CD4-positive, alpha-beta T cell (primary cell): ENCODE measurements around the gene RAE1. TPM values are rescaled to one million over a fixed set of nuclear protein-coding genes. Genes with fewer than 3 reads are reported as not detected.

ENCODE experiments used
- ATAC-seq: fragments of 200-7000 bp; cut with Tn5 transposase; one replicate; pipeline ENCODE4 v1.10.0; 2022; ENCODE audit warnings: mild to moderate bottlenecking; ENCODE audit not compliant: poor library complexity
- CTCF ChIA-PET: fragments of 350-600 bp; sonication (Branson Sonifier 250); formaldehyde crosslinking; loops from one replicate; lab custom pipeline; 2021; ENCODE audit warnings: antibody characterized with exemption, inconsistent platforms; lab: Charles Lee
- POLR2A ChIA-PET: fragments of 350-600 bp; sonication (Branson Sonifier 250); formaldehyde crosslinking; loops from one replicate; lab custom pipeline; 2021; ENCODE audit warnings: antibody characterized with exemption, inconsistent platforms; lab: Charles Lee
- DNase-seq, 14 experiments: peaks; one replicate each; pipeline ENCODE4 v3.0.0-alpha.2; 2013 to 2020; ENCODE audit warnings: mixed read lengths in 2 of 14
- H3K27ac ChIP-seq, 2 donors: one replicate each; pipeline versions ENCODE4 v1.5.1 to v1.7.0; 2013; ENCODE audit warnings: low read length in 2 of 2, low read depth in 1 of 2, mild to moderate bottlenecking in 1 of 2
- H3K27me3 ChIP-seq, 2 experiments: 1 replicate in 1 of 2; 2 replicates in 1 of 2; pipeline versions ENCODE4 v1.6.1 to v1.7.0; 2013; ENCODE audit warnings: low read length in 2 of 2, control low read depth in 1 of 2, mild to moderate bottlenecking in 1 of 2, moderate library complexity in 1 of 2; ENCODE audit not compliant: insufficient read depth in 2 of 2, control insufficient read depth in 1 of 2
- H3K36me3 ChIP-seq: one replicate; pipeline ENCODE4 v1.6.1; 2013; ENCODE audit warnings: low read length, control low read depth; ENCODE audit not compliant: insufficient read depth
- H3K4me1 ChIP-seq: one replicate; pipeline ENCODE4 v1.6.1; 2013; ENCODE audit warnings: low read length, control low read depth; ENCODE audit not compliant: insufficient read depth
- H3K4me3 ChIP-seq: one replicate; pipeline ENCODE4 v1.5.1; 2013; ENCODE audit warnings: mild to moderate bottlenecking, low read length, moderate library complexity
- H3K9me3 ChIP-seq, 2 experiments: 1 replicate in 1 of 2; 2 replicates in 1 of 2; pipeline versions ENCODE4 v1.6.1 to v1.7.0; 2013; ENCODE audit warnings: low read length in 2 of 2, mild to moderate bottlenecking in 2 of 2, control low read depth in 1 of 2, moderate library complexity in 1 of 2; ENCODE audit not compliant: control insufficient read depth in 1 of 2, insufficient read depth in 1 of 2
- H3K27ac Mint-ChIP-seq: one replicate; pipeline ENCODE4 v1.8.0; 2020; ENCODE audit warnings: mixed read lengths
- H3K27me3 Mint-ChIP-seq: one replicate; pipeline ENCODE4 v1.8.0; 2021; ENCODE audit warnings: mixed read lengths
- H3K36me3 Mint-ChIP-seq: one replicate; pipeline ENCODE4 v1.8.0; 2021; ENCODE audit warnings: low read depth, mixed read lengths
- H3K4me1 Mint-ChIP-seq: one replicate; pipeline ENCODE4 v1.8.0; 2021; ENCODE audit warnings: low read depth, mixed read lengths
- H3K4me3 Mint-ChIP-seq: one replicate; pipeline ENCODE4 v1.8.0; 2020; ENCODE audit warnings: mild to moderate bottlenecking, mixed read lengths
- H3K9me3 Mint-ChIP-seq: one replicate; pipeline ENCODE4 v1.8.0; 2020; ENCODE audit warnings: mixed read lengths
- intact Hi-C, 2 experiments: fragments of 100-400 bp; cut with DNase I in 1 of 2; cut with micrococcal nuclease in 1 of 2; formaldehyde crosslinking; loops; one replicate each; pipeline versions ENCODE4 v1.15.1 to v1.9.0; 2023 to 2025; cut with DNase I, micrococcal nuclease
- total RNA-seq, 174 experiments: library from RNA in 2 of 174; stranded (reverse) in 2 of 174; gene quantifications; one replicate each; pipeline ENCODE4 v1.2.3 and lab custom pipeline; 2021 to 2026
- TF ChIP-seq, protein P1 (sequence below): fragments of 200-600 bp; IDR thresholded peaks from one replicate; pipeline ENCODE4 v1.8.0; 2022; ENCODE audit warnings: antibody characterized with exemption, mild to moderate bottlenecking

Gene RAE1
- total RNA-seq, 2 experiments from 2014 or later, result 58.8 to 60.7 TPM

DNA sequence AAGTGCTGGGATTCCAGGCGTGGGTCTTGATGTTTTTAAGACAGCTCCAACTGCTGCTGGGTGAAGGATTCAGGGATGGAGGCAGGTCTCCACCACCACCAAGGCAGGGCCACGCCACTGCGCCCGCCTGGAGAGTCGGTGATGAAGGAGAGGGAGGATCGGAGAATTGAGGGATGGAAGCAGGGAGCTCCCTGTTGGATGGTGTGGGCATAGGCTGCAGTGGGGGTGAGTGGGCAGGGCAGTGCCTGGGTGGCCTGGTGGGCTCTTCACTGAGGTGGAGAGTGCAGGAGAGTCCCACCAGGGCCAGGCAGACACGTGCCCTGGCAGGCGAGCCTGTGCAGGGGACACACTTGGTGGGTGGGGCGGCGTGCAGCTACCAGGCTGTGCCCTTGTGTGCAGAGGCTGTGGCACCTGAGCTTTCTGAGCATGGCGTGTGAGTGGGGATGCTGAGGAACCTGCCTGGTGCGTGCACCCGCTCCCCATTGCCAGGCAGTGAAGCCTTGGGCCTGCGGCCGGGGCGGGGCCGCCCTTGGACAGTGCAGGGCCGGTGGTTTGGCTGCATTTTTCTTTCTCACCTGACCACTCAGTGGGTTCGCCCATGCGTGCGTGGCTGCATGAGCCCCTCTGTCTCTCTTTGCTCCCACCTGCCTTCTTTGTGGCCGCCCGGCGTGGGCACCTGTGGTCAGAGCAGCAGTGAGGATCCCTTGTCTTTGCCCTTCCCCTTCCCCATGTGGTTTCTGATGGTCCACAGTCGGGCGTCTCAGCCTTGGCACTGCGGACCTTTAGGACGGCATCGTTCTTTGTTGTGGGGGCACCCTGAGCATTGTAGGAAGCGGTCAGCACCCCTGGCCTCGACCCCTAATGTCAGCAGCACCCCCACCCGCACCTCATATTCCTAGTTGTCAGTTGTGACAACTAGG lies 51.4 kb downstream of the RAE1 start:
- no peak for ATAC-seq
- Mint-ChIP-seq H3K27ac (peak overlapping the region; percentile 96), H3K27me3 (peaks cover 4% of the 10 kb centered on the region), H3K9me3 (no peaks in the 10 kb centered on the region), H3K4me1 (peaks cover 72% of the 10 kb centered on the region), H3K36me3 (peaks cover 99% of the 10 kb centered on the region), H3K4me3 (peak overlapping the region; percentile 75)
- no peak overlapping the region for H3K4me3 ChIP-seq
- TF ChIP-seq, protein P1, sequence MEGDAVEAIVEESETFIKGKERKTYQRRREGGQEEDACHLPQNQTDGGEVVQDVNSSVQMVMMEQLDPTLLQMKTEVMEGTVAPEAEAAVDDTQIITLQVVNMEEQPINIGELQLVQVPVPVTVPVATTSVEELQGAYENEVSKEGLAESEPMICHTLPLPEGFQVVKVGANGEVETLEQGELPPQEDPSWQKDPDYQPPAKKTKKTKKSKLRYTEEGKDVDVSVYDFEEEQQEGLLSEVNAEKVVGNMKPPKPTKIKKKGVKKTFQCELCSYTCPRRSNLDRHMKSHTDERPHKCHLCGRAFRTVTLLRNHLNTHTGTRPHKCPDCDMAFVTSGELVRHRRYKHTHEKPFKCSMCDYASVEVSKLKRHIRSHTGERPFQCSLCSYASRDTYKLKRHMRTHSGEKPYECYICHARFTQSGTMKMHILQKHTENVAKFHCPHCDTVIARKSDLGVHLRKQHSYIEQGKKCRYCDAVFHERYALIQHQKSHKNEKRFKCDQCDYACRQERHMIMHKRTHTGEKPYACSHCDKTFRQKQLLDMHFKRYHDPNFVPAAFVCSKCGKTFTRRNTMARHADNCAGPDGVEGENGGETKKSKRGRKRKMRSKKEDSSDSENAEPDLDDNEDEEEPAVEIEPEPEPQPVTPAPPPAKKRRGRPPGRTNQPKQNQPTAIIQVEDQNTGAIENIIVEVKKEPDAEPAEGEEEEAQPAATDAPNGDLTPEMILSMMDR, result no peak
- H3K27ac ChIP-seq, result no peak overlapping the region
- H3K4me1 ChIP-seq, result peaks cover 91% of the 10 kb centered on the region
- CTCF ChIA-PET, result no interaction called here
- DNase-seq, result no peak
- POLR2A ChIA-PET, result interaction anchor here (1.4 to 7.1 kb wide), 4 partner anchors 10 to 71 kb away, joined by 3 to 132 read pairs (median 4); partner anchors contain the start of gene RBM38
- no peaks in the 10 kb centered on the region for H3K9me3 ChIP-seq
- no peaks in the 10 kb centered on the region for H3K27me3 ChIP-seq
- H3K36me3 ChIP-seq, result peaks cover 85% of the 10 kb centered on the region
- intact Hi-C loops, result no loop called here

DNA sequence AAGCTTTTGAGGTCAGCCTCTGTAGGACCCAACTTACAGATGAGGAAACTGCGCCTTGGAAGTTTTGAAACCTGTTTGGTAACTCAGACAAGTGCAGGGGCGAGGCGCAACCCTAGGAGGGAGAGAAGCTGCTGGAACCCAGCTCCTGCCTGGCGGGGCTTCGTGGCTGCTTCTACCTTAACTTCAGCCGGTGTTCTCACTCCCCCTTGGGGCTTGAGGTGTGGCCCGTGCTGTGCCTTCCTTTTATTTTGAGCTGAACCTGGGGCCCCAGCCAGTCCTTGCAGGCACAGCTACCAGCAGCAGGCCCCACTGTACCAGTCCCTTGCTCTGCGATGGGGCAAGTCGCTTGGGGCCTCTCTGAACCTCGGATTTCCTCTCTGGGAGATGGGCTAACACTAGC lies 52.2 kb downstream of the RAE1 start:
- Histone ChIP-seq H3K4me1 (peaks cover 83% of the 10 kb centered on the region), H3K36me3 (peaks cover 89% of the 10 kb centered on the region), H3K27ac (no peak overlapping the region), H3K9me3 (no peaks in the 10 kb centered on the region), H3K4me3 (no peak overlapping the region), H3K27me3 (no peaks in the 10 kb centered on the region)
- Mint-ChIP-seq H3K9me3 (no peaks in the 10 kb centered on the region), H3K27ac (peak overlapping the region; percentile 96), H3K4me1 (peaks cover 69% of the 10 kb centered on the region), H3K27me3 (no peaks in the 10 kb centered on the region), H3K36me3 (peaks cover 99% of the 10 kb centered on the region), H3K4me3 (peak overlapping the region; percentile 73)
- intact Hi-C loops, result no loop called here
- ATAC-seq (no peak), DNase-seq (peak in 1 of 14 experiments; percentile 30)
- TF ChIP-seq, protein P1, result no peak
- ChIA-PET CTCF (no interaction called here), POLR2A (interaction anchor here (1.4 to 7.1 kb wide), 4 partner anchors 10 to 70 kb away, joined by 3 to 132 read pairs (median 4); partner anchors contain the start of gene RBM38)

DNA sequence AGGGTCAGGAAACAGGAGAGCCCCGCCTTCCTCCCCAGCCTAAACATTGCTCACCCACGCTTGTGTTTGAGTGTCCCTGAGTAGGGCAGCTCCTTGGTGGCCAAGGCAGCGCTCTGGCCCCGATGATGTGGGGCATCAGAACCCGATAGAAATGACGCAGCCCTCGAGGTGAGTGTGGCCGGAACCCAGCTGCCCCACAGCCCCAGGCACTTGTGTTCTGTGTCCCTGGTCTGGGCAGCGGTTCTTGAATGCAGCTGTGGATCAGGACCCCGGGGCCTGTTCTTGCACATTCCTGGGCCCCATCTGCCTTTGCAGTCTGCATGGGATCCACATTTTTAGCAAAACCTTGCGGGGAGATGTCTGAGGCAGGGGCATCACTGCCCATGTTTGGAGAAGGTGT lies 53.0 kb downstream of the RAE1 start:
- Histone ChIP-seq H3K4me1 (peaks cover 79% of the 10 kb centered on the region), H3K27ac (peak overlapping the region in 1 of 2 donors; percentile 22), H3K36me3 (peaks cover 95% of the 10 kb centered on the region), H3K27me3 (no peaks in the 10 kb centered on the region), H3K4me3 (no peak overlapping the region), H3K9me3 (no peaks in the 10 kb centered on the region)
- peaks cover 62% of the 10 kb centered on the region for H3K4me1 Mint-ChIP-seq
- no peaks in the 10 kb centered on the region for H3K9me3 Mint-ChIP-seq
- POLR2A ChIA-PET, result no interaction called here
- intact Hi-C loops, result no loop called here
- TF ChIP-seq, protein P1, result no peak
- H3K27ac Mint-ChIP-seq, result peak overlapping the region; percentile 96
- H3K36me3 Mint-ChIP-seq, result peaks cover 99% of the 10 kb centered on the region
- peak overlapping the region; percentile 73 for H3K4me3 Mint-ChIP-seq
- DNase-seq (no peak), ATAC-seq (no peak)
- no peaks in the 10 kb centered on the region for H3K27me3 Mint-ChIP-seq
- CTCF ChIA-PET, result no interaction called here
